Esophagus mucosa (tissue), 1 donor: ENCODE measurements around the gene ZDHHC1. TPM values are rescaled to one million over a fixed set of nuclear protein-coding genes. Genes with fewer than 3 reads are reported as not detected.
"Not testable (repeated sequence)": the region's sequence is repeated elsewhere in the genome, so short reads cannot be mapped to it uniquely, and the experiment has no call there.

Experiments used
- ATAC-seq: fragments of 200-7000 bp; cut with Tn5 transposase; one replicate; pipeline ENCODE4 v1.9.1; 2020
- total RNA-seq: library from RNA; stranded (reverse); gene quantifications from one replicate; pipeline ENCODE4 v1.2.4, GENCODE V29; 2023
- donor health status: DM: yes; HTN: yes; CAD: no.

ZDHHC1 gene
- total RNA-seq, 1 donor from 2014 or later = 3.8 TPM

GRCh38 chr16:67392301-67393059, 23.8 kb downstream of the ZDHHC1 start:
- no peak for ATAC-seq

GRCh38 chr16:67391424-67392300, 24.6 kb downstream of the ZDHHC1 start:
- no peak for ATAC-seq

GRCh38 chr16:67390816-67391423, 25.4 kb downstream of the ZDHHC1 start:
- no peak for ATAC-seq

- no peak for ATAC-seq
Measured at GRCh38 chr16:67389911-67390815, 26.1 kb downstream of the ZDHHC1 start.

- ATAC-seq = no peak
Measured at GRCh38 chr16:67388591-67388990, 27.7 kb downstream of the ZDHHC1 start.

GRCh38 chr16:67388191-67388590, 28.1 kb downstream of the ZDHHC1 start:
- no peak for ATAC-seq

GRCh38 chr16:67387479-67388079, 28.7 kb downstream of the ZDHHC1 start:
- no peak for ATAC-seq

- no peak for ATAC-seq
Measured at GRCh38 chr16:67386861-67387455, 29.3 kb downstream of the ZDHHC1 start.

GRCh38 chr16:67384778-67385510, 31.3 kb downstream of the ZDHHC1 start:
- ATAC-seq = no peak

GRCh38 chr16:67383284-67383683, 33.0 kb downstream of the ZDHHC1 start:
- ATAC-seq = no peak

- no peak for ATAC-seq
Measured at GRCh38 chr16:67378642-67379041, 37.6 kb downstream of the ZDHHC1 start.

GRCh38 chr16:67376012-67376411, 40.3 kb downstream of the ZDHHC1 start:
- not testable (repeated sequence) for ATAC-seq

GRCh38 chr16:67372664-67373063, 43.6 kb downstream of the ZDHHC1 start:
- no peak for ATAC-seq

GRCh38 chr16:67370661-67371060, 45.6 kb downstream of the ZDHHC1 start:
- no peak for ATAC-seq

GRCh38 chr16:67364600-67365235, 51.6 kb downstream of the ZDHHC1 start:
- ATAC-seq = no peak

- ATAC-seq = no peak
Measured at GRCh38 chr16:67361038-67361437, 55.2 kb downstream of the ZDHHC1 start.

- not testable (repeated sequence) for ATAC-seq
Measured at GRCh38 chr16:67359540-67360269, 56.6 kb downstream of the ZDHHC1 start.

GRCh38 chr16:67357561-67357960, 58.7 kb downstream of the ZDHHC1 start:
- ATAC-seq = no peak

- ATAC-seq = no peak
Measured at GRCh38 chr16:67356396-67356795, 59.9 kb downstream of the ZDHHC1 start.
